Ishikawa (cell line): Measurements from ENCODE around the gene RYR3.

Experiments
- CEBPB ChIP-seq: IDR thresholded peaks from 2 replicates; pipeline ENCODE4 v1.6.1; 2012
- CREB1 ChIP-seq: IDR thresholded peaks from 2 replicates; pipeline ENCODE4 v1.6.1; 2012; ENCODE audit warnings: low read depth
- EGR1 ChIP-seq: IDR thresholded peaks from 2 replicates; pipeline ENCODE4 v1.6.1; 2012
- EP300 ChIP-seq: IDR thresholded peaks from 2 replicates; pipeline ENCODE4 v1.6.1; 2012; ENCODE audit warnings: borderline replicate concordance
- RAD21 ChIP-seq: IDR thresholded peaks from 2 replicates; pipeline ENCODE4 v1.6.1; 2012; ENCODE audit warnings: low read depth
- TAF1 ChIP-seq: IDR thresholded peaks from 2 replicates; pipeline ENCODE4 v1.6.1; 2012; ENCODE audit warnings: low read depth, mild to moderate bottlenecking
- TCF12 ChIP-seq: IDR thresholded peaks from 2 replicates; pipeline ENCODE4 v1.6.1; 2012; ENCODE audit warnings: low read depth
- TEAD4 ChIP-seq: IDR thresholded peaks from 2 replicates; pipeline ENCODE4 v1.6.1; 2012
- YY1 ChIP-seq: IDR thresholded peaks from 2 replicates; pipeline ENCODE4 v1.6.1; 2012; ENCODE audit warnings: low read depth
- ZBTB7A ChIP-seq: IDR thresholded peaks from 2 replicates; pipeline ENCODE4 v1.6.1; 2012; ENCODE audit warnings: low read depth
- TF ChIP-seq, protein P1 (sequence below): IDR thresholded peaks from 2 replicates; pipeline ENCODE4 v1.6.1; 2012
- TF ChIP-seq, protein P2 (sequence below): IDR thresholded peaks from 2 replicates; pipeline ENCODE4 v1.6.1; 2012; ENCODE audit warnings: low read depth, mild to moderate bottlenecking

DNA sequence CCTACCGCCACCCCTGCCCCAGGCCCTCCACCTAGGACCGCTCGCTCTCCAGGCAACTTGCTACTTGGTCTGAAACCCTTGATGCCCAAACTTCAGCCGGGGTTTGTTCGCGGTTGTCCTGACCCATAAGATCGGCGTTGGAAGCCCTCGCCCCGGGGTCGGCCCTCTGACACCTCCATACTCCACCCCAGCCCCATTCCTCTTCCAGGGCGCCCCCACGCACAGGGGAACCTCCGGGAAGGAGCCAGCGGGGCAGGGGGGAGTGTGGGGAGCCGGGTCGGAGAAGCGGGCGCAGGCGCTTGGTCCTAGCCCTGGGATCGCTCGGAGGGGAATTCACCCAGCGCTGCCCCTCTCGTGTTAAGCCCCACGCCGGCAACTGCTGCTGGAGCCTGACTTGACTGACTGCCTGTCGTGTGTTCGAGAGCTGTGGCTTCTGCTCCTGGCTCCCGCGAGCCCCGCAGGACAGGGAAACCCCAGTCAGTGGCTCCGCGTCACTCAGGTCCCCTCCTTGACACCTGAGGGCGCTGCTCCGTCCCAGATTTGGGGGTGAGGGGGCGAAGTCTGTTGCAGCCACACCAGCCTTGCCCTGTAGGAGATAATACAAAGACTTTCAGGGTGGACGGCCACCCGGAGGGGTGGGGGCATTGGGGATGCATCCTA lies 675 bp downstream of the RYR3 start:
- TF ChIP-seq, protein P1, sequence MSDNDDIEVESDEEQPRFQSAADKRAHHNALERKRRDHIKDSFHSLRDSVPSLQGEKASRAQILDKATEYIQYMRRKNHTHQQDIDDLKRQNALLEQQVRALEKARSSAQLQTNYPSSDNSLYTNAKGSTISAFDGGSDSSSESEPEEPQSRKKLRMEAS = no peak
- TF ChIP-seq TEAD4 (no peak), YY1 (no peak), EP300 (no peak), TAF1 (no peak), TCF12 (no peak), ZBTB7A (no peak), EGR1 (no peak), RAD21 (no peak), CREB1 (no peak), CEBPB (no peak)
- TF ChIP-seq, protein P2, sequence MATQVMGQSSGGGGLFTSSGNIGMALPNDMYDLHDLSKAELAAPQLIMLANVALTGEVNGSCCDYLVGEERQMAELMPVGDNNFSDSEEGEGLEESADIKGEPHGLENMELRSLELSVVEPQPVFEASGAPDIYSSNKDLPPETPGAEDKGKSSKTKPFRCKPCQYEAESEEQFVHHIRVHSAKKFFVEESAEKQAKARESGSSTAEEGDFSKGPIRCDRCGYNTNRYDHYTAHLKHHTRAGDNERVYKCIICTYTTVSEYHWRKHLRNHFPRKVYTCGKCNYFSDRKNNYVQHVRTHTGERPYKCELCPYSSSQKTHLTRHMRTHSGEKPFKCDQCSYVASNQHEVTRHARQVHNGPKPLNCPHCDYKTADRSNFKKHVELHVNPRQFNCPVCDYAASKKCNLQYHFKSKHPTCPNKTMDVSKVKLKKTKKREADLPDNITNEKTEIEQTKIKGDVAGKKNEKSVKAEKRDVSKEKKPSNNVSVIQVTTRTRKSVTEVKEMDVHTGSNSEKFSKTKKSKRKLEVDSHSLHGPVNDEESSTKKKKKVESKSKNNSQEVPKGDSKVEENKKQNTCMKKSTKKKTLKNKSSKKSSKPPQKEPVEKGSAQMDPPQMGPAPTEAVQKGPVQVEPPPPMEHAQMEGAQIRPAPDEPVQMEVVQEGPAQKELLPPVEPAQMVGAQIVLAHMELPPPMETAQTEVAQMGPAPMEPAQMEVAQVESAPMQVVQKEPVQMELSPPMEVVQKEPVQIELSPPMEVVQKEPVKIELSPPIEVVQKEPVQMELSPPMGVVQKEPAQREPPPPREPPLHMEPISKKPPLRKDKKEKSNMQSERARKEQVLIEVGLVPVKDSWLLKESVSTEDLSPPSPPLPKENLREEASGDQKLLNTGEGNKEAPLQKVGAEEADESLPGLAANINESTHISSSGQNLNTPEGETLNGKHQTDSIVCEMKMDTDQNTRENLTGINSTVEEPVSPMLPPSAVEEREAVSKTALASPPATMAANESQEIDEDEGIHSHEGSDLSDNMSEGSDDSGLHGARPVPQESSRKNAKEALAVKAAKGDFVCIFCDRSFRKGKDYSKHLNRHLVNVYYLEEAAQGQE = no peak
